Measurements from ENCODE around the gene VAV1.

DNA sequence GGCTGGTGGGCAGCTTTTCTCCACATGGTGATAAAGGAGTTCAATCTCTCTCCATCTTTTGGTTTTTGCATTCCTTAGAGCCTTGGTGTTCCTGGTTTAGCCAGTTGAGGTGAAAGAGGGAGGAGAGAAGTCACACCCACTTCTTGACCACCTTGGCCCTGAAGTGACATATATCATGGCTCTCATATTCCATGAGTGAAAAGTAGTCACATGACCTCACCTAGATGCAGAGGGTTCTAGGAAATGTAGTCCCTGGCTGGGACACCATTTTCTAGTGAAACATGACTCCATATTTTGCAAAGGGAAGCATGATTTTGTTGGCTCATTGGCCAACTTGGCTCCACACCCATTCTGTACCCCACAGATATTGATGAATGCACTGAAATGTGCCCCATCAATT lies 130.9 kb downstream of the VAV1 start:
- TF ChIP-seq, protein P1, sequence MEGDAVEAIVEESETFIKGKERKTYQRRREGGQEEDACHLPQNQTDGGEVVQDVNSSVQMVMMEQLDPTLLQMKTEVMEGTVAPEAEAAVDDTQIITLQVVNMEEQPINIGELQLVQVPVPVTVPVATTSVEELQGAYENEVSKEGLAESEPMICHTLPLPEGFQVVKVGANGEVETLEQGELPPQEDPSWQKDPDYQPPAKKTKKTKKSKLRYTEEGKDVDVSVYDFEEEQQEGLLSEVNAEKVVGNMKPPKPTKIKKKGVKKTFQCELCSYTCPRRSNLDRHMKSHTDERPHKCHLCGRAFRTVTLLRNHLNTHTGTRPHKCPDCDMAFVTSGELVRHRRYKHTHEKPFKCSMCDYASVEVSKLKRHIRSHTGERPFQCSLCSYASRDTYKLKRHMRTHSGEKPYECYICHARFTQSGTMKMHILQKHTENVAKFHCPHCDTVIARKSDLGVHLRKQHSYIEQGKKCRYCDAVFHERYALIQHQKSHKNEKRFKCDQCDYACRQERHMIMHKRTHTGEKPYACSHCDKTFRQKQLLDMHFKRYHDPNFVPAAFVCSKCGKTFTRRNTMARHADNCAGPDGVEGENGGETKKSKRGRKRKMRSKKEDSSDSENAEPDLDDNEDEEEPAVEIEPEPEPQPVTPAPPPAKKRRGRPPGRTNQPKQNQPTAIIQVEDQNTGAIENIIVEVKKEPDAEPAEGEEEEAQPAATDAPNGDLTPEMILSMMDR (IDR thresholded peaks at IDR 0.05), result no peak
- TF ChIP-seq NFYB (CRISPR knock-in tag; conservative IDR thresholded peaks at IDR 0.05; ENCODE audit: low read depth) (no peak), ZBTB21 (CRISPR knock-in tag; IDR thresholded peaks at IDR 0.05; ENCODE audit: borderline replicate concordance) (no peak), ELF4 (CRISPR knock-in tag; IDR thresholded peaks at IDR 0.05; ENCODE audit: low read depth) (no peak), SOX15 (CRISPR knock-in tag; IDR thresholded peaks at IDR 0.05) (no peak)
- TF ChIP-seq, protein P2, sequence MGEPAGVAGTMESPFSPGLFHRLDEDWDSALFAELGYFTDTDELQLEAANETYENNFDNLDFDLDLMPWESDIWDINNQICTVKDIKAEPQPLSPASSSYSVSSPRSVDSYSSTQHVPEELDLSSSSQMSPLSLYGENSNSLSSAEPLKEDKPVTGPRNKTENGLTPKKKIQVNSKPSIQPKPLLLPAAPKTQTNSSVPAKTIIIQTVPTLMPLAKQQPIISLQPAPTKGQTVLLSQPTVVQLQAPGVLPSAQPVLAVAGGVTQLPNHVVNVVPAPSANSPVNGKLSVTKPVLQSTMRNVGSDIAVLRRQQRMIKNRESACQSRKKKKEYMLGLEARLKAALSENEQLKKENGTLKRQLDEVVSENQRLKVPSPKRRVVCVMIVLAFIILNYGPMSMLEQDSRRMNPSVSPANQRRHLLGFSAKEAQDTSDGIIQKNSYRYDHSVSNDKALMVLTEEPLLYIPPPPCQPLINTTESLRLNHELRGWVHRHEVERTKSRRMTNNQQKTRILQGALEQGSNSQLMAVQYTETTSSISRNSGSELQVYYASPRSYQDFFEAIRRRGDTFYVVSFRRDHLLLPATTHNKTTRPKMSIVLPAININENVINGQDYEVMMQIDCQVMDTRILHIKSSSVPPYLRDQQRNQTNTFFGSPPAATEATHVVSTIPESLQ (CRISPR knock-in tag; IDR thresholded peaks at IDR 0.05), result no peak
- TF ChIP-seq, protein P3, sequence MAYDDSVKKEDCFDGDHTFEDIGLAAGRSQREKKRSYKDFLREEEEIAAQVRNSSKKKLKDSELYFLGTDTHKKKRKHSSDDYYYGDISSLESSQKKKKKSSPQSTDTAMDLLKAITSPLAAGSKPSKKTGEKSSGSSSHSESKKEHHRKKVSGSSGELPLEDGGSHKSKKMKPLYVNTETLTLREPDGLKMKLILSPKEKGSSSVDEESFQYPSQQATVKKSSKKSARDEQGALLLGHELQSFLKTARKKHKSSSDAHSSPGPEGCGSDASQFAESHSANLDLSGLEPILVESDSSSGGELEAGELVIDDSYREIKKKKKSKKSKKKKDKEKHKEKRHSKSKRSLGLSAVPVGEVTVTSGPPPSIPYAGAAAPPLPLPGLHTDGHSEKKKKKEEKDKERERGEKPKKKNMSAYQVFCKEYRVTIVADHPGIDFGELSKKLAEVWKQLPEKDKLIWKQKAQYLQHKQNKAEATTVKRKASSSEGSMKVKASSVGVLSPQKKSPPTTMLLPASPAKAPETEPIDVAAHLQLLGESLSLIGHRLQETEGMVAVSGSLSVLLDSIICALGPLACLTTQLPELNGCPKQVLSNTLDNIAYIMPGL (CRISPR knock-in tag; IDR thresholded peaks at IDR 0.05), result no peak
- TF ChIP-seq, protein P4, sequence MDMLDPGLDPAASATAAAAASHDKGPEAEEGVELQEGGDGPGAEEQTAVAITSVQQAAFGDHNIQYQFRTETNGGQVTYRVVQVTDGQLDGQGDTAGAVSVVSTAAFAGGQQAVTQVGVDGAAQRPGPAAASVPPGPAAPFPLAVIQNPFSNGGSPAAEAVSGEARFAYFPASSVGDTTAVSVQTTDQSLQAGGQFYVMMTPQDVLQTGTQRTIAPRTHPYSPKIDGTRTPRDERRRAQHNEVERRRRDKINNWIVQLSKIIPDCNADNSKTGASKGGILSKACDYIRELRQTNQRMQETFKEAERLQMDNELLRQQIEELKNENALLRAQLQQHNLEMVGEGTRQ (CRISPR knock-in tag; IDR thresholded peaks at IDR 0.05), result no peak
